22Rv1 (cell line): Measurements from ENCODE around the gene TWIST2.

Experiments used
- H3K27ac ChIP-seq: fragments of 450-650 bp; 2 replicates; pipeline ENCODE4 v1.5.1; 2017
- ZFX ChIP-seq: fragments of 450-650 bp; IDR thresholded peaks from 2 replicates; pipeline ENCODE4 v1.6.1; 2017; ENCODE audit warnings: antibody characterized with exemption, borderline replicate concordance
- TF ChIP-seq, protein P1 (sequence below): fragments of 450-650 bp; IDR thresholded peaks from 2 replicates; pipeline ENCODE4 v1.5.1; 2017; ENCODE audit warnings: mild to moderate bottlenecking

TWIST2 gene

DNA sequence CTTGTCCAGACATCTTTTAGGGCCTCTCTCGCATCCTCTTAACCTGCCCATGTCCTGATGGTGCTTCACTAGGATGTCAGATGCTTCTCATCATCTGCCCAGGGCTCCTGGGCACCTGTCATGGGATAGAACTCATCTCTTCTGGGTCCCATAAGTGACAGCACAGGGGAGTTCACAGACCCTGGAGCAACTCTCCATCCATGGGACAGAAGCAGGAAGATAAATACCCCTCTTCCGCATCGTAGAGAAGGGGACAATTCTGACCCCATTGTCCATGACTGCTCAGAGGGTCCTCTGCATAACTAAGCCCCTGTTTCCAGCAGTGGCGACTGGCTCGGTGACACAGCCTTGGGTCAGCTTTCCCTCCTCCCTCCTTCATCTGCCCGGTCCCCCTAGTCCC, 82.3 kb downstream of the TWIST2 start:
- TF ChIP-seq, protein P1, sequence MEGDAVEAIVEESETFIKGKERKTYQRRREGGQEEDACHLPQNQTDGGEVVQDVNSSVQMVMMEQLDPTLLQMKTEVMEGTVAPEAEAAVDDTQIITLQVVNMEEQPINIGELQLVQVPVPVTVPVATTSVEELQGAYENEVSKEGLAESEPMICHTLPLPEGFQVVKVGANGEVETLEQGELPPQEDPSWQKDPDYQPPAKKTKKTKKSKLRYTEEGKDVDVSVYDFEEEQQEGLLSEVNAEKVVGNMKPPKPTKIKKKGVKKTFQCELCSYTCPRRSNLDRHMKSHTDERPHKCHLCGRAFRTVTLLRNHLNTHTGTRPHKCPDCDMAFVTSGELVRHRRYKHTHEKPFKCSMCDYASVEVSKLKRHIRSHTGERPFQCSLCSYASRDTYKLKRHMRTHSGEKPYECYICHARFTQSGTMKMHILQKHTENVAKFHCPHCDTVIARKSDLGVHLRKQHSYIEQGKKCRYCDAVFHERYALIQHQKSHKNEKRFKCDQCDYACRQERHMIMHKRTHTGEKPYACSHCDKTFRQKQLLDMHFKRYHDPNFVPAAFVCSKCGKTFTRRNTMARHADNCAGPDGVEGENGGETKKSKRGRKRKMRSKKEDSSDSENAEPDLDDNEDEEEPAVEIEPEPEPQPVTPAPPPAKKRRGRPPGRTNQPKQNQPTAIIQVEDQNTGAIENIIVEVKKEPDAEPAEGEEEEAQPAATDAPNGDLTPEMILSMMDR: no peak
- no peak for TF ChIP-seq ZFX

DNA sequence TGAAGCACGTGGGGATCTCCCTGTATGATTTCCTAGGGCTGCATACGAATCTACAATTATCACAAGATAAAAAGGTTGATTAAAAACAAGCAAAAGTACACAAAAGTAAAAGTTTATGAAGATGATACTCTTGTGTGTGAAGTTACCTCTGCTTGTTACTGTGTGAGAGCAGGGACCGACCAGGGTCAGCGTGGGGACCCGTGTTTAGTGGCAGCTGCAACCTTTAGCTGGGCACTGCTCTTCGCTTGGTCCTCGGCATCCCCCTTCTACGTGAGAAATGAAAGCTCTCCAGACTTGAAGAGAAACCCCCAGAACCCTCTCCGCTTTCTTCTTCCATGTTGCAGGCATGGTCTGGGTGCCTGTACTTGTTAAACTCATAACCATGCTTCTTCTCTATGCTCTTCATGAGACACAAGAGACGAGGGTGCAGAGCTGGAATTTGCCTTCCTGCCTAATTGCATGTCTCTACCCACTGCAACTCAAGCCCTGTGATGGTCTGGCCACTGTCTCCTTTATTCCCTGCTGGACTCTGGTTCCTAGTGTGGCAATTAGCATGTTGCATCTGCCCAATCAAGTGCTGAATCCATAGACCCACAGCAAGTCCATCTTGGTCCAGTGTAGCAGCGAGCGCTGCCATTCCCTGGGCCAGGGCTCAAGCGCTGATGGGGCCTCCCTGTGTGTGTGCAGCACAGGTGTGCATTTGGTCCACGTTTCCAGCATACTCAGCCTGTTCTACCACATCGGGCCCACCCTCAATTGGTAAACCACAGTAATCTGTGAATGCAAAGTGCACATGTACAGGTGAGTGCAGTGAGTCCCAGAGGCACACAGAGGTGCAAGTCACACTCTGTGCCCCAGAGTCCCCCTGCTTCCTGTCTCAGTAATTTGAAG, 88.5 kb downstream of the TWIST2 start:
- TF ChIP-seq, protein P1: no peak
- no peak for TF ChIP-seq ZFX
- H3K27ac ChIP-seq: no peak overlapping the region

More for the DNA sequence above, 82.3 kb downstream of the TWIST2 start:
- no peak overlapping the region for H3K27ac ChIP-seq

DNA sequence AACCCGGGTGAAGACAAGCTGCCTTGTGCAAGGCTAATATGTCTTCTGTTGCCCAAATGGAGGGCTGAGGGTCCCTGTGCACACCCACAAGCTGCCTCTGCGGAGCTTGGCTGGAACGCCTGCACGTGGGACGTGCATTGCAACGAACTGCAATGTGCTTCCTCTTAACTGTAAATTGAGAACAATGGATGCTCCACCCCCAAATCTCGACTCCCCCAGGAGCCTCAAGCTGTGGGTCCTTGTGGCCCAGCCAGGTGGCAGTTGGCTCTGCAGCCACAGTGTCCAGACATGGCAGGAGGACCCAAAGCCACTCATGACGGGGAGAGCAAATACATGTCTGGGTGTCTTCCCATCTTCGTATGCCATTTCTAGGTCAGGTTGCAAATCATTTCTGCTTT, 90.1 kb downstream of the TWIST2 start:
- H3K27ac ChIP-seq: no peak overlapping the region
- TF ChIP-seq ZFX: no peak
- TF ChIP-seq, protein P1: no peak

DNA sequence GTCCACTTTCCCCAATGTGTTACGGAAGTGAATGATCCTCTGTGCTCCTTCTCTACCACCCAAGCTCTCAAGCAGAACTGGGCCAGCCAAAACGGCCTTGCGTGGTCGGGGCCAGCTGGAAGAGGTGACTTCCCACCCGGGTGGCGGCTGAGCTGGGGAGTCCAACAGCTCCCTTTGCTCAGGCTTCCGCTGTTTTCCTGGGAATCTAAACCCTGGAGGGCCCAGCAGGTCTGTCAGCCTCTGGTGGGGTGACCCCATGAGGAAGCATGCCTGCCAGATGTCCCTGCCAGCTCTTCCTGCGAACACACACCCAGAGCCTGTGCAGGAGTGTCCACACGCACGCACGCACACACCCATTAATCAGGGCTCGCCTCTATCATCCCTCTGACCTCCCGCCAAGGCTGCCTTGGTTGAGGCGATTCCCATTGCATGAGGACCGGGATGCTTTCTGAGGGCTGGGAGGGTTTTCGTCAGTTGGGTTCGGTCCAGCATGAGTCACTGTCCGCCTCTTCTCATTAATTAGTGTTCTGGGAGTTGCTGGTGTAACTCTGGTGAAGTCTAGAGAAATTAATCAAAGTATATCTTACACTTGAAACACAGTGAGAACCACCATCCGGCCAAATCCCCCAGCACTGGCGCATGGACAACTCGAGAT, 90.6 kb downstream of the TWIST2 start:
- no peak overlapping the region for H3K27ac ChIP-seq
- TF ChIP-seq ZFX: no peak
- TF ChIP-seq, protein P1: no peak

DNA sequence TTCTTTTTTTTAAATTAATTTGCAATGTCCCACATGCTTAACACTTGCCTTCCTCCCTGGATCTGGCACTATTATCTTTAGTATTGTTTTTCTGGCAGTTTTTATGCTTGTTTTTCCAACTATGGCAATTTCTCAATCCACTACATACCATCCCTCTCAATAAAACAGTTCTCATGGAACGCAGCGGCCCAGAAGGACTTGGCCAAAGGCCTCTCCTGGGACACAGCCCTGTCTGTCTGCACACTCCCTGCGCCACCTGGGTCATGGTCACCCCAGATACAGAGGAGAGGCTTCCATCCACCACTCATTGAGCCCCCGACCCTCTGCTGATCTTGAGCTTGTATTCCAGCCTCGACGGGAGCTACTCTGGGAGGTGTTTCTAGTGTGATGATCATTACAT, 91.2 kb downstream of the TWIST2 start:
- no peak for TF ChIP-seq ZFX
- TF ChIP-seq, protein P1: no peak
- no peak overlapping the region for H3K27ac ChIP-seq

- TF ChIP-seq, protein P1: no peak
- TF ChIP-seq ZFX: no peak
- no peak overlapping the region for H3K27ac ChIP-seq
Measured at GRCh38 chr2:238939521-238940403, 91.9 kb downstream of the TWIST2 start.
